Mesenteric fat pad (tissue), 1 donor: ENCODE measurements around the gene CCNL1. TPM values are rescaled to one million over a fixed set of nuclear protein-coding genes. Genes with fewer than 3 reads are reported as not detected.
"Not testable (repeated sequence)": the region's sequence is repeated elsewhere in the genome, so short reads cannot be mapped to it uniquely, and the experiment has no call there.

ENCODE experiments used
- DNase-seq: peaks from one replicate; pipeline ENCODE4 v3.0.0-alpha.2; 2020; ENCODE audit warnings: low spot score
- total RNA-seq: library from RNA; stranded (reverse); fragmentation: NEBNext Ultra II Directional; extraction: Animal tissue kit (Norgen Biotek cat#: 25700); gene quantifications from one replicate; pipeline ENCODE4 v1.2.1, GENCODE V29; 2021
- donor health status: DM: yes; HTN: yes; CAD: no.

The CCNL1 gene
- total RNA-seq, 1 donor from 2014 or later: 315 TPM

DNA sequence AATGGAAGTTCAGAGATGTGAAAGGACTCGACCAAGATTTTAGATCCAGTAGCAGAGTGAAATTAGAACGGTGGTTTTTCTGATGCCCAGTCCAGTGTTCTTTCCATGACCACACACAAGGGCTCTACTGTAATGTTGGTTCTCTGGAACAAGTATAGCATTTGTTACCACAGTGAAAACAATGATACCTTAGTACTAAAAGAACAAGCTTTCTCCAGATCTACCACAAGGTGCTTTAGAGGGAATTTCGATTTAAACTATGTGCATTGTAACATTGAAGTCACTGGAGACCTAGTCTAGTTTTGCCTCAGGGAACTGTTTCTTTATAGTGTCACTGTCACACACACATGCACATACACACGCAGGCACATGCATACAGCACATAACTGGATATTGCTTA, 12.8 kb upstream of the CCNL1 start:
- DNase-seq: no peak

DNA sequence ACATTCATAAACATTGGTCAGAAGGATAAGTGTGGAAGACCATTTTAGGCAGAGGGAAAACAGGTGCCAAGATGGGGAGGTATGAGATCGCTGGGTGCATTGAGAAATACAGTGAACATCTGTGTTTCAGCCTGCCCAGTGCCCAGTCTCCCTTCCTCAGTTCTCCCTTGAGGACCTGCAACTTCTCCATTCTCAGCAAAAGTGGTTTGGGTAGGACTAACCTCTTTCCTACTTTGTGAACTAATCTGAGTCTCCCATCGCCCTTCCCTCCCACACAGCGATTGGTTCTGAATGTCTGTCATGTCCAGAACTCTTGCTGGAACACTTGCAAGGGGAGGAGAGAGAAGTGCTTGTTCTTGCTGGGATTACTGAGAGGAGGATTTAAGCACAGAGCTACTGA, 10.9 kb upstream of the CCNL1 start:
- DNase-seq: no peak

DNA sequence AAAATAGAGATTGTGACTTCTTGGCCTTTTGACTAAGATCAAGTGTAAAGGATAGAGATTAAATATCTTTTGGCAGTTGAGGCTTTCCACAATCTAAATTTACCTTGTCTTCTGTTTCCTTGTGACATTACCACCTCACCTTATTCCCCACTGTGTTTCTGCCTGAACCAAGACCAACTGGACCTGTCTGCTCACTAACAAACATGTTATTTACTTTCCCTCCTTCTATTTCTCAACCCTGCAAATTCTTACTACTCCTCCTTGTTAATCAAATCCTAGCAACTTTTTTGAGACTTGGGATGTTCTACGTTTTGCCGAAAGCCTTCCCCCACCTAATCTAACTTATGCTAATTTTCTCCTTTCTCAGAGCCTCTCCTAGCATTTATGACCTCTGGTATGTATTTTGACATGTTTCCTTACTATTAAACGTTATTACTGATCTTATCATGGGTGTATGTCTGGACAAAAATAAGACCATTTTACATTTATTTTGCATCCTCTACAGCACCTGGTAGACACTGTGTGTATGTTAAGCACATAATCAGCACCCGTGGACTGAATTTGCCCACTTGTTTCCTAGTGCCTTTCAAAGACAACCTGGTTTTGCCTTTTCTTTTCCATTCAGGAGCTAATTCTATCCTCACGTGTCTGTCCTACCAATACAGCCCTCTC, 7.6 kb upstream of the CCNL1 start:
- no peak for DNase-seq

DNA sequence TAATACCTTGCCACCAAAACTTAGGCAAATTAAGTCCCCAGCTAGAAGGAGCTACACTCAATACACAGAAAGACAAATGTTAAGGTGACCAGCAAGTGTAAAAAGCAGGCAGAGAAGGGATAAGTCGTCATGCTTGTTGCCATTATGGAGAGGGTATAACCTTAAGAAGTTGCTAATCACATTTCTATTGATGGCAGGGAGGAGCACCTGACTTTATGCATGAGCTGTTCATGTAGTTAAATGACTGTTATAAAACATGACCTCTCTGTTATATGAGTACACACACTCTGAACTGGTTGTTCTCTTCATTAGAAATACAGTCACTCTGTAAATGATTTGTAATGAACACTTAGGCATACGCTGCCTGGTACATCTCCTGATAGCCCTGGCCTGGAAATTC, 6.6 kb upstream of the CCNL1 start:
- no peak for DNase-seq

DNA sequence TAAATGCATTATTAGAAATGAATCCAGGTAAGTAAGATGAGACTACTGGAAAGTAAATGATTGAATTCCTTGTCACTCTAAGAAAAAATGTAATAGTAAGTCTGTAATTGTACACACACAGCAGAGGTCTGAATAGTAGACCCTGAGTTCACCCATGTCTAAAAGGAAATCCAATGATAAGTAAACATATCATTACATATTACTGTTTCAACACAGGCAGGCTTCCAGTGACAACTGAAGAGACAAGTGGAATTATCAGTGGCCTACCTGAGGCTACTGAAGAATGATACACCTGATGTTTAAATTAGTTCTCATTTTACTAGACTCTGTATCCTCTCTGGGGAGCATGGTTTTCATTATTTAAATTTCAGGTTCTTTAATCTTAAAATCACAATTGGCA, 6.2 kb upstream of the CCNL1 start:
- DNase-seq: no peak

DNA sequence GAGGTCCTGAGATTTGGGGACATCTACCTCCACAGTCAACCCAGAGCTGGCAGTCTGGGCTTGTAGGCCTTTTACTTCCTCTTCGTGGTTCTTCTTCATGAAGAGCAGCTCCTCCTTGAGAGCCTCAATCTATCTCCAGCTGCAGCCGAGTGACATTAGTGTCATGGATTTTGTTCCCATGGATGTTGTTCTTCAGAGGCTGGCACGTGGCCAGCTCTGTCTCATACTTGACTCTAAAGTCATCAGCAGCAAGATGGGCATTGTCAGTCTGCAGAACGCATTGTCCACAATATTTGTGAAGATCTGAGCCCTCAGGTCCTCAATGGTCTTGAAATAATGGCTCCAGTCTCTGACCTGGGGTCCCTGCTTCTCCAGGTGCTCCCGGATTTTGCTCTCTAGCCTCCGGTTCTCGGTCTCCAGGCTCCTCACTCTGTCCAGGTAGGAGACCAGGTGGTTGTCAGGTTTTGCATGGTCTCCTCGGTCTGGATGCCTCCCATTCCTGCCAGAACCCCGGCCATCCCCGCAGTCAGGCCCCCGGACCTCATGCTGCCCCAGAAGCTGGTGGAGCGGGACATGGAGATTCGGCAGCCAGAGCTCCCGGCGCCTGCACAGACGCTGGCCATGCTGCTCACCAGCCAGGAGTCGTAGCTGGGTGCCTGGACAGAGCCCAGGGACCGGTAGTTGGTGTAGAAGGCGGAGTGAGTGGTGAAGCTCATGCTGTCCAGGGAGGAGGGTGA, 3.4 kb upstream of the CCNL1 start:
- DNase-seq: no peak

DNA sequence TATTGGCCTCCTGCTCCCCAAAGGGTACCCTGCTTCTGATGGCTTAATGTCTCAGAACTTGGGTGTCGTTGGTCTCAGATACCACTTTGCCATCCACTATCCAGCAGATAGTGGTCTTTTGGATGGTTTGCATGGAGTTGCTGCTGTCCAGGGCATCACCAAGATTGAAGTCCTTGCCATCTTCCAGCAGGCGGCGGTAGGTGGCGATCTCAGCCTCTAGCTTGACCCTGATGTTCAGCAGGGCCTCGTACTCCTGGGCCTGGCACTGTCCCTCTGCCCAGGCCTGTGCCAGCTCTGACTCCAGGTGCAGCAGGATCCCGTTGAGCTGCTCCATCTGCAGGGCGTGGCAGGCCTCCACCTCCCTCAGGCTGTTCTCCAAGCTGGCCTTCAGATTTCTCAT, 2.7 kb upstream of the CCNL1 start:
- DNase-seq: not testable (repeated sequence)

DNA sequence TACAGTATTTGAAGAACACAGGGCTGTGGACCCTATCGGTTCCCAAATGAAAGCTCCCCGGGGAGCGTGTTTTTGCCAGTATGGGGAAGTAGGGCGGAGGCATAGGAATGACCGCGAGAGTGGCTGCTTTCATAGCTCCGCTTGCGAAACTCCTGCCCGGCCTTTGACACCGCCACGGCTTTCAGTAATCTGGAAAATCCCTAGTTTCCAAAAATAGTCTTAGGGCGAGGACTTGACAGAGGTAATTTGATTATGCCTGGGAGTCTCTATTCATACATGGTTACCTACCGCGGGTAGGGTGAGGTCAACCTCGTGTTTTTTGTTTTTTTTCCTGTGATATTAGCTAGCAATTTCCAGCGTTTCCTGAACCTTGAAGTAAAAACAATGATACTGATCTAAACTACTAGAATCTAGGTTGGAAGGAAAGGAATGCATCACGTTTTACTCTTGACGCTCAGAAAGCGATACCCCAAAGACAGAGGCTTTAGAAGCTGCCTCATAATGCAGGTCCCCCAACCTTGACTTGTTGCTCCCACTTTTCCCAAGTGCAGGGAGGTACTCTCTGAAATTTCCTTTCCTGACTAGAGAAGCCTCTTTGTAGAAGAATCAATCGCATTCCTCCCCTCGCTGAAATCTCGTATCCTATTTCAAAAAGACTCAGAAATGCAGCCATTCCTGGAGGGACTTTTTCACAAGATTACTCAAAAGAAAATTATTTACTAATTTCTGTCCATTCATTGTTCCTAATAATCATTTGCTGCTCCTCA, 894 bp upstream of the CCNL1 start:
- peak; percentile 92 for DNase-seq

DNA sequence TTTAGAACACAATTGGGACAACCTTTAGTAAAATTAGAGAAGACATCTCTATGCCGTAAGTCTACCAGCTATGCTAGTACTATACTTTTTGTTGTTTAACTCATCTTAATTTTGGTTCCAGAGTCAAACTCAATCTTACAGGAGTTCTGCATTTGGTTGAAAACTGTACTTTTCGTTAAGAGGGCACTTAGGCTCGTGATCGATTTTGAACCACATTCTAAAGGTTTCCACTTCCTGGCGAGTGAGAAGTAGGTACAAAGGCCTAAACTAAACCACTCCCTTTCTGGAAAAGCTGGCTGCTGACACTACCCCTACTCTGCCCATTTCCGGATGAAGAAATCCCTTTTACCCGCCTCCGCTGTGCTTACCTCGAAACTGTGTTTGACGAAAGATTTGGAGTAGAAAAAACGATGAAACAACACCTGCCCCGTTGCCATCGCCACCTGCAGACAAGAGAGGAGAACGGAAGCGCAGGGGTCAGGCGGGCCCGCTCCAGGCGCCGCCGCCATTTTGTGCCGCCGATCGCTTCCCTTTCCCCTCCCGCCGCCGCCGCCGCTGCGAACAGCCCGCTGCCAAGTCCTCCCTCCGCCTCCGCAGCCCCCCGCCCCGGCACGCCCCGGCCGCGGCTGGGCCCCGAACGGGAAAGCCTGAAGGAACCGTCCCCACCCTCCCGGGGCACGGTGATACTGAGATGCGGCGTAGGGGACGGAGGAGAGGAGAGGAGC, 748 bp downstream of the CCNL1 start:
- no peak for DNase-seq

DNA sequence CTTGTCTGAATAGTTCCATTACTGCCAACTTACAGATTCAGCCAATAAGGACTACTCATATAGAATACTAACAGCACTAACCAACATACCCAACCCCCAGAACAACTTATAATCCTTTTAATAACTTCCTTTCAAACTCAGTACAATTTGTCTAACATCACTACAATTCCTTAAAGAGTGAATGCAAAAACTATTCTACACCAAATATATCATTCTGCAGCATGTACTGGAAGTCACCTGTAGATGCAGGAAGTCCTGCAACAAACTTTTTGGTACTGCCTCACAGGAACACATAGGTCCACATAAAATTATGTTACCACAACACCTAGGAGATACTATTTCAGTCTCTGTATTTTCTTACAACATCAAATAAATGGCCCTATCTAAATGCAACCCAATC, 2.1 kb downstream of the CCNL1 start:
- no peak for DNase-seq

DNA sequence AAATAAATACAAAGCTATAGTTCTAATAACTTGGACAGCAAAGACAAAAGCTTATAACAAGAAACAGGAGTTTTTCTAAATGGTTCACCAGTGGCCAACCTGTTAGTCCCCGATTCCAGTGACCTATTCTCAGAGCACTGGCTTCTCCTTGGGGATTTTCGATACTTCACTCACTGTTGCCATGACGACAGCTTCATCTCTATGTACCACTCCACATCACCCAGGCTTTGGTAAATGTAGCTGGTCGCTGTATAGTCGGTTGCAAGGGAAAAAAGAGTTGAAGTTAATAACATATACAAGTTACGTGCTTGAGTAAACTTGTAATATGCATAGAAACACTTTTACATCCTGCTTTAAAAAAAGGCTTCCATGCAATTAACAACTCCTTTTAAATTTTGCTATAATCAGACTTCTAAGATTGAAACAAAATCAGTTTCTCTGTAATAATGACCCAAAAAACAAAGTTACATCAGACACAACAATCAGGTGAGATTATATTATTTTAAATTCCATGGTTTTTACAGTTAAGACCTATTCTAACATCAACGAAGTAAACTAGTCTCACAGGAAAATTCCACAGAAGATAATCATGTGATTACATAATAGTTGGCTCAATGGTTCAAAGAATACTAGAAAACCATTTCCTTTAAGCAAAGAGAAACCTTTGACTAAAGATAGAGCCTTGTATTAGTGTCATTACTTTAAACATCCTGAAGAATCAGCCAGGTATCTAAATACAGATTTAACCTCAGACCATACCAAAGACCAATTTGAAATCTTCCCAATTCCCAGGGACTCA, 2.9 kb downstream of the CCNL1 start:
- no peak for DNase-seq

DNA sequence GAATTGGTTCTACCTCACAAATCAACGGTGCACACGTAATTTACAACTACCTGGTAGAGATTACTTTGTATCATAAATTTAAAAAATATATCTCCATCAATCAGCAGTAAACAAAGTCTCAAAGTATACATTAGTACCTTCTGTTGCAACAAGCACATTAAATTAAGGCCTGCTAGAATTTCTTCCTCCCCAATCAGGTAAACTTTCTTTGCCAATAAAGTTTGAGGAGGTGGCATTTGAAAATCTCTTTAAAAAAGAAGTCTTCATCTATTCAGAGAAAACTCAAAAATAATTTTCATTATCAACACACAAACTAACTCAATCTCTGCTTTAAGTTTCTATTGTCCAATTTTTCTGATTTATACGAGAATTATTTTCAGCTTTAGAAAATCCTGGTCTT, 4.4 kb downstream of the CCNL1 start:
- no peak for DNase-seq

DNA sequence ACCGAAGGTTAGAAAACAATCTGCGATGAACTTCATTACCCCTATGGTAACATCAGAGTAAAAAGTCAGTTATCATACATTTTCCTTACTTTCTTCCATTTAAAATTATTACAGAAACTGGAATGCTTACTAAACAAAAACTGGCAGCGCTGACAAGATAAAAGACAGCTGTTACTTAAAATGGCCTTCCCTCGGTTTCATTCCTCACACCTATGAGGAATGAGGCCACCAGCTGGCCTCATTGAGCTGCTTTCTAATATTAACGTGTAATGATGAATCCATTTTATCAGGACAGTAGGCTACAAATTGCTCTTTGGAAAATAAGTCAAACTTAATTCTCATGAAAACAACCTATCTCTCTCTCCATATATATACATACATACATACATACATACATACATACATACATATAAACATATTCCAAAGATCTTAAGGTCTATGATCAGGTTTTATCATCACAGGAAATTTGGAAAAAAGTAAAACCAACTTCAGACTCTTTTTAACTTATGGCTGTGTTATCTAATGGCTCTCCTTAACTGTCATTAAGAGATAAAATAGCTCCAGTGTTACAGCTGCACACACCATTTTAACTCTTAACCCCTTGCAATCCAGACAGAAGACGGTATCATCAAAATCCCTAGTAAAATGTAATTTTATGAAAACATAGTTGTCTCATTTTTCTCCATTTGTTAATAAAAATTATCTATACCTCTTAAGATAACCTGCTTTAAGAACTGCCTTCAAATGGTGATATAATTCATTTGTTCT, 5.2 kb downstream of the CCNL1 start:
- DNase-seq: no peak

DNA sequence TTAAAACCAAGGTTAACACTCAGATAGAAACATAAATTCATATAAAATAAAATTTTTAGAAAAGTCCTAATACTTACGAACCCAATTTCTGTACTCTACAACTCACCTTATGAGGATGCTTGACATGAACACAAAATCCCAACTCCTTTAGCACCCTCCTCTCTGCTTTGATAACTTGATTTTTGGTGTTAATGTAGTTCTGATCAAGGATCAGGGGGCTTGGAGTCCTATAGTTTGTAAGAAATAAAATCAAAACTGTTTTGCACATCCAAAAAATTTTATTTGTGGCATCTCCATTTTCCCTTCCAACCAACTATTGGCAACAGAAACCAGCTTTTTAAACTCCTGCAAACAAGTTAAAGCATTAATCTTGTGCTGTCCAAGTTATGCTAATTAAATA, 7.0 kb downstream of the CCNL1 start:
- DNase-seq: no peak

DNA sequence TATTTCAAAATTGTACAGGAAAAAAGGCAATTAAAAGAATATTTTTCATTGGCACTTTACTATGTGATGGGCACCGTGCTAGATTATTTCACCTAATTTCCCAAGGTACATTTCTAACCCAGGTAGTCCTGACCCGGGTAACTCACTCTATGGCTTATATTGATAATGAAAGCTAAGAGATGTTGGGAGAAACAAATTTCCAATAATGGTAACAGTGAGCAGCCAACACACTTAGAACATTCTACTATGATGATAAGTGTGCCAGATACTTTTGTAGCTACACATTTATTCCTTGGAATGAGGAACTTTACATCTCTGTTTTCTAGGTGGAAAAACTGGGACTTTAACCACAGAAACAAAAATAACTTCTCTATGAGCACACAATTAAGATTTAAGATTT, 7.5 kb downstream of the CCNL1 start:
- no peak for DNase-seq

DNA sequence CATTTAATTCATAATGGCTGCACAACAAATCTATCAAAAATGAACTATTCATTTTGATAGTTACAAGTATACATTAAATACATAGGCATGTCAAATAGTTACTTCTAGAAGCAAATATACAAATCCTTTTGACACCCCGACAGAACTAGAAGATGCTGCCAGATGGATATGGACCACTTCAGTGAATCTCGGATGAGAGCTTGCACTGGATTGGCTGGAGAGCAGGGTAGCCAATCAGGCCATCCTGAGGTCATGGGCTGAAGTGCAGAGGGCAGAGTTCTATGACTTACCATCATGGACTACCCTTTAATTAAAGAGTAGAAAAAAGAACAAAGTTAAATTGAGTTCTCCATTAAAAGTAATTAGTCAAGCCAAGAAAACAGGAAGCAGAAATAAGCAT, 8.3 kb downstream of the CCNL1 start:
- DNase-seq: no peak

DNA sequence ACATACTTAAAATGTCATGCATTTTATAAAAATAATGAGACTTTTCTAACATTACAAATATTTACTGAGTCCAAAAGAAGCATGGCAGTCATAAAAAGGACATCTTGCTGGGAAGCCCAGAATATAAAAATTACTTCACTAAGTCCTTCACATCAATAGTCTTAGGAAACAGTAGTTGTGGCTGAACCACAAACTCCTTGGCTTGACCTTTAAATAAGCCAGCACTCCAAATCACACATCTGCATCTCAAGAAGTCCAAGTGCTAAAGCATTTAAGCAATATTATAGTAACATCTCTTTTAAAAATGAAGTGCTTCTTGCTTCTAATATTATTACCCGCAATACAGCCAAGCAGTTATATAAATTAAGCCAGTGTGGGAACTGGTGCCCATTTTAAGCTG, 8.8 kb downstream of the CCNL1 start:
- no peak for DNase-seq

DNA sequence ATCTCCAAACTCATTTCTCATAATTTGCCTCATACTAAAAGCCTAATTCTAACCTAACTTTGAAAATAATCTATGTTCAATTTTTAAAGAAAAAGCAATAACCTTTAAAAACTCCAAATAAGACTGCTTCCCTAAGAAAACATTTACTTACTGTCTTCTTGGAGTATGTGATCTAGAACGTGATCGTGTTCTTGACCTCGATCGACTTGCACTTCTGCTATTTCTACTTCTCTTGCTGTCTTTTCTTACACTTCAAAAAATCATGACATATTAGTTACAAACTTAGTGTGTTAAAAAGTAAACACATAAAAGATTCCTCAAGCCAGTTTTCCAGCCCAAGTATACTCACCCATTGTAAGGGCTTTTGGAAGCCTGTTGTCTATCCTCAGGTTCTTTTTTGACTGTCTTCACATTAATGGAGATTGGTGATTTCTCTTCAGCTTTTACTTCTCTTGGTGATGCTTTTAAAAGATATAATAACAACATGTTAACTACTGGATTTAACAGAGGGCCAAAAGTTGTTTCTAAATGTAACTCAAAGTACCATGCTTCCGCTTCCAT, 10.7 kb downstream of the CCNL1 start:
- no peak for DNase-seq

DNA sequence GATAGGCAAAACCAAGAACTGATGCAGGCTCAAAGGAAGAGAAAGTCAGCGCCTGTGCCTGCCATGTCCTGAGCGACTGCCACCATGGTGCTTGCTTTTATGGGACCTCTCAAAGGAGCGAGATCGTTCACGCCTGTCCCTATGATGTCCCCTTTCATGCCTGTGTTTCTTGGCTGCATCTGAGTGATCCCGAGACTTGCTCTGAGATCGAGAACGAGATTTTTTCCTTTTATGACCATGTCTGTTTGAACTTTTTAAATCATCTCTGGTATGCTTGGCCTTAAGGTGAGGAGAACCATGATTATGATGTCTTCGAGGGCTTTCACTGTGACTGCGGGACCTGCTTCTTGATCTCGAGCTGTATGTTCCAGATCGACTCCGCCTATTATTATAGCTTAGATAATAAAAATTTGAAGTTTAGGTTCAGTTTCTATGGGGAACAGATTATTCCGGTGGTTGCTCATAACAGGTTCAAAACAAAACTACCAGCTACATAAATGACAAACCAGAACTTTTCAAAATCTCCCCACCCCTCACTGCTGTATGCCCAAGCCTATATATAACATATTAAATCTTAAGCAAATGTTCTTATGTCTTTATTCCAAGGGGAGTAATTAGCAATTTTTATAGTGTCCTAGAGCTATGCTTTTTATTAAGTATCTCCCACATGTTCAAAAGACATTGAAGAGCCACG, 11.6 kb downstream of the CCNL1 start:
- no peak for DNase-seq
